GM21360 (cell line): Measurements from ENCODE around the gene NINL.
"Not testable (repeated sequence)": the region's sequence is repeated elsewhere in the genome, so short reads cannot be mapped to it uniquely, and the experiment has no call there.

ENCODE experiments used
- ATAC-seq: cut with Tn5 transposase; IDR thresholded peaks from one replicate; pipeline ENCODE4 v1.9.1; 2021; ENCODE audit warnings: mild to moderate bottlenecking, moderate library complexity; ENCODE audit not compliant: unreplicated experiment

NINL gene

DNA sequence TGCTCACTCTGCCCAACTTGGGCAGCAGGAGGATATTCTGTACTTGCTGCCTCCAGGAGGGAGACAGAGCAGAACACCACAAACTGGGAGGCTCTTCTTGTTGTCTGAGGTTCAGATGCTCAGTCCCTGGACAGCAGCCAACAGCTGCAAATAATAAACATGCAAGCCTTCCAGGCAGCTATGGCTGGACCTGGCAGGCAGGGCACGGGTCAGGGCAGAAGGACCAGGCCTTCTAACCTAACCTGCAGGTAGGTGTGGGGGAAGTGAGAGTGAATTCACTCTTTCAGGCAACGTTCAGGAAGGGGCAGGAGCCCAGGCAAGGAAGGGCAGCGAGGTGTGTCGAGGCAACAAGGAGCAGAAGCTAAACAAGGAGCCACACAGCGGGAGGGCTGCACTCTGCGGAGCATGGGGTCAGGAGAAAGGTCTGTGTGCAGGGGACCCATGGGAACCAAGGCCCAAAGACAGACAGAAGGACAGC lies 31.5 kb downstream of the NINL start:
- no peak for ATAC-seq

DNA sequence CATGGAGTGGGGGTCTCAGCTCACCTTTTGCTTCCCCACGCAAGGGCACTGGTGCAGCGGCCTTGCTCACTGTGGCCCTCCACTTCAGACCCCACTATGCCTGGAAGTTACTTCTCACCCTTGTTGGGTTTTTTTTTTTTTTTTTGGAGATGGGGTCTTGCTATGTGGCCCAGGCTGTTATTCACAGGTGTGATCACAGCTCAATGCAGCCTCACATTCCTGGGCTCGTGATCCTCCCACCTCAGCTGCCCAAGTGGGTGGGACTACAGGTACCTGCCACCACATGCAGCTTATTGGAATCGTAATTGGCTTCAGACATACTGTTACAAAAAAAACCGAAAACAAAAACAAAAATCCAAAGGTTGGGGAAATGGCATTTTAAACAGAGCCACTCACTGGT lies 32.4 kb downstream of the NINL start:
- ATAC-seq = no peak

DNA sequence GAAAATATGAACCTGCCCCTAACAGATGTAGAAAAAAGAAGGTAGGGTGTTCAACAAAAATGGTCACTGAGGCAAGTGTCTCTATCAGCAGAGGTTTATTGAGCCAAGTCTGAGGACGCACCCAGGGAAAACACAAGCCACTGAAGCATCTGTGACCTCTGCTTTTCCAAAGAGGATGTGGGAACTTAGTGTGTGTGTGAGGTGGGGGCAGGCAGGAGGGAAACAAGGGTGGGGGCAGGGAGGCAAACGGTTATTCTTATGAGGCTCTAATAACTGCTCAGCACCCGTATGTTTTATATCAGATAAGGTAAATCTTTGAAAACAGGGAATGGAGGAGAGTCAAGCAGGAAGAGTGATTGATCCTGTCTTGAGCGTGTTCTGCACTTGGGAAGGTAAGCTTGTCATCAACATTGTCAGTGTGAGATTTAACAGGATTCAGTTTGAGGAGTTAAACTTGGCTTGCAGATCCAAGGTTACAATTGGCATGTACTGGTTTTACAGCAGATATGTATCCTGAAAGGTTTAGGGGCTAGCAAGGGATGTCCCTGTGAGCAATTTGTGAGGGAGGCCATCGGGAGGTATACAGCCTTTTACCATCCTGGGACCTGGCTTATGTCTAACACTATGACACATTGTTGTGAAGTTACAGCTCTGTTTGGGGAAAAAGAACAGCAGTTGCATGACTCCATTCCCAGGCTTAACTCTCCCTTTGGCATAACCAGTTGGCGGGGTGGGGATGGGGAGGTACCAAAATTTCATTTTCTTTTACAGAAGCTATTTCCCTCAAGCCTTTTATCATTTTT lies 33.7 kb downstream of the NINL start:
- ATAC-seq = no peak

DNA sequence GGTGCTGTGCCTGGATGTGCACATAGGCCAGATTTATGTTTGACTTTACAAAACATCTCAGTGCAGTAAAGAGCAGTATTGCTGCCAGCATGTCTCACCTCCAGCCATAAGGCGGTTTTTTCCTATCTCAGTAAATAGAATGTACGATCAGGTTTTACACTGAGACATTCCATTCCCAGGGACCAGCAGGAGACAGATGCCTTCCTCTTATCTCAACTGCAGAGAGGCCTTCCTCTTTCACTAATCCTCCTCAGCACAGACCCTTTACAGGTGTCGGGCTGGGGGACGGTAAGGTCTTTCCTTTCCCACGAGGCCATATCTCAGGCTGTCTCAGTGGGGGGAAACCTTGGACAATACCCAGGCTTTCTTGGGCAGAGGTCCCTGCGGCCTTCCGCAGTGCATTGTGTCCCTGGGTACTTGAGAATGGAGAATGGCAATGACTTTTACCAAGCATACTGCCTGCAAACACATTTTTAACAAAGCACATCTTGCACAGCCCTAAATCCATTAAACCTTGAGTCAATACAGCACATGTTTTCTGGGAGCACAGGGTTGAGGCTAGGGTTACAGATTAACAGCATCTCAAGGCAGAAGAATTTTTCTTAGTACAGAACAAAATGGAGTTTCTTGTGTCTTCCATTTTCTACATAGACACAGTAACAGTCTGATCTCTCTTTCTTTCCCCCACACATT lies 34.5 kb downstream of the NINL start:
- ATAC-seq = not testable (repeated sequence)

DNA sequence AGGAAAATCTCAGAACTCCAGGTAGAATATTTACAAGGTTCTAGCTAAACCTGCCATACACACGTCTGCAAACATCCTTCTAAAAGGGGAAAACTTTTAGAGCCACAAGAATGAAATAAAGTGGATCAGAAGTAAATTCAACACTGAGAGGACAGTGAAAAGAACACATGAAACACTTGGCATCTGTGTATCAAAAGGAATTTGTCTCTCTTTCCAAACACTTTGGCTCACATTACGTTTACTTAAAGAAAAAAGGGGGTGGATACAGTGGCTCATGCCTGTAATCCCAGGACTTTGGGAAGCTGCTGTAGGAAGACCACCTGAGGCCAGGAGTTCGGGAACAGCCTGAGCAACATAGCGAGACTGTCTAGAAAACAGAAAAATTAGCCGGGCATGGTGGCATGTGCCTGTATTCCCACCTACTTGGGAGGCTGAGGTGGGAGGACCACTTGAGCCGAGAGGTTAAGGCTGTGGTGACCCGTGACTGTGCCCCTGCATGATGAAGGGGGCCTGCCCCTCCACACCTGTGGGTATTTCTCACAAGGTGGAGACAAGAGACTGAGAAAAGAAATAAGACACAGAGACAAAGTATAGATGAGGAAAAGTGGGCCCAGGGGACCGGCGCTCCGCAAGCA lies 35.4 kb downstream of the NINL start:
- no peak for ATAC-seq

DNA sequence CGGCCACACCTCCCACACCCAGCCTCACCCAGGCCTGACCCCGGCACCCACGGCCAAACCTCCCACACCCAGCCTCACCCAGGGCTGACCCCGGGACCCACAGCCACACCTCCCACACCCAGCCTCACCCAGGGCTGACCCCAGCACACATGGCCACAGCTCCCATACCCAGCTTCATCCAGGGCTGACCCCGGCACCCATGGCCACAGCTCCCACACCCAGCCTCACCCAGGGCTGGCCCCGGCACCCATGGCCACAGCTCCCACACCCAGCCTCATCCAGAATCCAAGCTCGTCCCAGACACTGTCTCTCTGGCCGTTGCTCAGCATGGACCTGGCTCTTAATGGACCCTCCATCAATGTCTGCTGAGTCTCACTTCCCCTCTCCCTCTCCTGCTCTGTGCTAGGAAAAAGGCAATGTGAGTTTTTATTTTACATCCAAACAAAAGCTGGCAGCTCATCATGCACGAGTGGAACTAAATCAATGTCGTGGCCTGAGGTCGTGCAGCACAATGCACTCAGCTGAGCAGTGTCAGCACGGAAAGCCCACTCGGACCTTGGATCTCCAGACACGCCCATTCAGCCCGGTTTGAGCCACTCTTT lies 36.1 kb downstream of the NINL start:
- ATAC-seq = no peak

DNA sequence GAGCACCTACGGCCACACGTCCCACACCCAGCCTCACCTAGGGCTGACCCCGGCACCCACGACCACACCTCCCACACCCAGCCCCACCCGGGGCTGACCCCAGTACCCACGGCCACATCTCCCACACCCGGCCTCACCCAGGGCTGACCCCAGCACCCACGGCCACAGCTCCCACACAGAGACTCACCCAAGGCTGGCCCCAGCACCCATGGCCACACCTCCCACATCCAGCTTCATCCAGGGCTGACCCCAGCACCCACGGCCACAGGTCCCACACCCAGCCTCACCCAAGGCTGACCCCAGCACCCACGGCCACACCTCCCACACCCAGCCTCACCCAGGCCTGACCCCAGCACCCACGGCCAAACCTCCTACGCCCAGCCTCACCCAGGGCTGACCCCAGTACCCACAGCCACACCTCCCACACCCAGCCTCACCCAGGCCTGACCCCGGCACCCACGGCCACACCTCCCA lies 36.7 kb downstream of the NINL start:
- no peak for ATAC-seq

DNA sequence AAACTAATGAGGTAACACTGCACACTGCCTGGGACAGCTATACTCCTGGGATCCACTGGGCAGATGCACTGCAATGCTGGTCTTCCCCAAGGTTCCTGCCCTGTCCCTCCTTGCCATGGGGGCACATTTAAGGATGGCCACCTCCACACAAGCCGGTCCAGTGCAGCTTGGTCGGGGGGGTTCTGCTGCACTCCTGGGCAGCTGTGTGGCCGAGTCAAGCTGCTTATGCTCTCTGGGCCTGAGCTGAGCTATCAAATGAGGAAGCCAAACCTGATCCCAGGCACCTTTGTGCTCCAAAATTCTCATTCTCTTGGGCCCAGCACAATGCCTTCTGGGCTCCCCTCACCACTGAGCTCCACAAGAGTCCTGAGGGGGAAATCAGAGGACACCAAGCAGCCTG lies 37.3 kb downstream of the NINL start:
- no peak for ATAC-seq

DNA sequence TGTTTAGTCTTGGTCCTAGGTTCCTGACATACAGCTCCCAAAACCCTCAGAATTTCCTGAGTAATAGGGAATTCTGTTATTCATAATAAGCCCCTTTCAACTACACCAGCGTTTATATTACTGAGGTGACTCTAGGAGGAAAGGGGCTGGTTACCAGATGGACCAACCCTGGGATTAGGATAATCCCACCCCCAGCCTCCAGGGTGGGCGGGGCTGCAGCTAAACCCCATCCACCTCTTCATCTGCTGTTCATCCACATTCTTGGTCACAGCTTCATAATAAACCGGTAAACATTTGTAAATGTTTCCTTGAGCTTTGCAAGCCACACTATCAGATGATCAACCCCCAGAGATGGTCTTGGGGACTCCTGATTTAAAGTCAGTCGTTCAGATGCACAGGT lies 38.3 kb downstream of the NINL start:
- no peak for ATAC-seq

DNA sequence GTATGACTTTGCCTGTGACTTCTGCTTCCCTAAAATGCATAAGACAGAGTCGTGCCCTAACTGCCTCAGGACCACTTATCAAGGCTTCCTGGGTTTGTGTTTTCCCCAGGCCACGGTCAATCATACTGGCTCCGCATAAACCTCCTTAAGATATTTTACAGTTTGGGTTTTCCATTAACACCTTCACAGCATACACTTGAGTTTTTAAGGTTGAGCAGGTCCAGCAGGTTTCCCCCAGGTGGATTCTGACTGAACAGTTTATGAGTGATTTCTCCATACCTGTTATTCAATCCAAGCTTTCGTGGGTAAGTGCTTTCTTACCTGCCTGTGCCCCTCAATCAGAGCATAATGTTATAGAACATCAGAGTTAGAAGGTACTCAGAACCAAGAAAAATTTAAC lies 39.3 kb downstream of the NINL start:
- ATAC-seq = no peak

DNA sequence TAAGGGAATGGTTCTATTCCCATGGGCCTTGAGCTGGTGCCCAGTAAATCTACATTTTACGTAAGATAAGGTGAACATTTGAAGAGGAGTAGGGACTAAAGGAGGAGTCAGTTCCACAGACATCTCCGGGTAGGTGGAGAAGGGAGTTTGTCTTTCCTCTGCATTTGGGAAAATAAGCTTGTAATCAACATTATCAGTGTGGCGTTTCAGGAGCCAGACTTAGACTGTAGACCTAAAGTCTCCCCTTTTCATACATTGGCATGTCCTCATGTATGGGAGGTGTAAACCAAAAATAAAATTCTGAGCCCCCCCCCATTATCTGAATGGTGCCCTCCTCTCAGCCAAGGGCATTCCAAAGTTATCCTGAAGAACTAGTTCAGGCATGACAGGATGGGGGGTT lies 40.2 kb downstream of the NINL start:
- ATAC-seq = no peak

DNA sequence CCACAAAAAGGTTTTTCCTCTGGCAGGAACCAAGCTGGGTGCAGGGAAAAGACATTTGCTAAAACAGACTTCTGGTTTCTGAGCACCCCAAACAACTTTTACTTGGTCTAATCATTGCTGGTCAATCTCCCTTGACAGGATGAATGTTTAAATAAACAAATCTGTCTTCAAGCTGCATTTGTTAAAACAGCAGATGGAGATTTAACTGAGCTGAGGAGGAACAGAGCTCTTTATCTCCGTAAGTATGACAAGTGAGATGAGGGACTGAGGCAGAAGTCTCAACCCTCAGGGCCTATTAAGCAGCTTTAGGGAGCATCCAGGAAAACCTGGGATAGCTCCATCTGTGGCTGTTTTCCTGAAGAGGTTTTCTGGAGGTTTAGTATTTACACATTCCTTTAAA lies 40.6 kb downstream of the NINL start:
- ATAC-seq = no peak

DNA sequence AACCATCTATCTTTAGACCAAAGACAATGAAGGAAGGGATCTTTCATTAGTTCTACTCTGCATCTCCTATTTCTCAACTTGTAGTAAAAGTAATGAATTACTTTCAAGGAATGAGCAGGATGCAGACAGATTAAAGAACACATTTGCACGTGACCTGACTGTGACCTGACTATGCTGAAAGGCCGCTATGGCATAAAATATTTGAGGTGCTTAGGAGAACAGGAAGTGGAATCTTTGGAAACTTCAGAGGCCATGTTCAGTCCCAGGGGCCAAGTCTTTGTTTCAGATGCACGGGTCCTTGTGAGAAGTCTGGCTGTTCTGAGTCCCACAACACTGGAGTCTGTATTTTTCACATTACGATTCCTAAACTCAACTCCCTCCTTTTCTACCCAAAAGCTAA lies 41.0 kb downstream of the NINL start:
- no peak for ATAC-seq

DNA sequence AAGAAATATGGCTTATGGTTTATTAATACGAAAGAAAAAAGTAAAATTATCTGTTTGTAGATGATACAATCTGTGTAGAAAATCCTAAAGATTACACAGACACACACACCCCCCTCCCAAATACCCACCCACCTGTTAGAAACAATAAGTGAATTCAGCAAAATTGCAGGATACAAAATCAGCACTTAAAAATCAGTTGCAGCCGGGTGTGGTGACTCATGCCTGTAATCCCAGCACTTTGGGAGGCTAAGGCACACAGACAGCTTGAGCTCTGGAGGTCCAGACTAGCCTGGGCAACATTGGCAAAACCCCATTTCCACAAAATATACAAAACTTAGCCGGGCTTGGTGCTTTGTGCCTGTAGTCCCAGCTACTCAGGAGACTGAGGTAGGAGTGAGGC lies 42.3 kb downstream of the NINL start:
- no peak for ATAC-seq

DNA sequence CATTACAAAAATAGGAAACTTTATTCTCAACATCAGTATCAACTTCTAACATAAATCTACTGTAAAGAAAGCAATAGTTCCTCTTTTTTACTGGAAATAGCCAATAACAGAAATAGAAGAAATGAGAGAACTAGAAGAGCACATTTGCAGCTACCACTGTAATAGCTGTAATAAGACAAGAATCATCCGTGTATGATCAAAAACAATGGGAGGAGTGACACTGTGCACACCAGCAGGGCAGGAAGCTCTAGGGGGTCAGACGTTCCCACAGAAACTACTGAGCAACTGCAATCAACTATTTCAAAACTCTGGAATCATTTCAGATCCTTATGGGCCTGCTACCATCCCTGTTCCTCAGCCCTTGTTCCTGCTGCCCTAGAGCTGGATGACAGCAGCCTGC lies 43.7 kb downstream of the NINL start:
- ATAC-seq = no peak

DNA sequence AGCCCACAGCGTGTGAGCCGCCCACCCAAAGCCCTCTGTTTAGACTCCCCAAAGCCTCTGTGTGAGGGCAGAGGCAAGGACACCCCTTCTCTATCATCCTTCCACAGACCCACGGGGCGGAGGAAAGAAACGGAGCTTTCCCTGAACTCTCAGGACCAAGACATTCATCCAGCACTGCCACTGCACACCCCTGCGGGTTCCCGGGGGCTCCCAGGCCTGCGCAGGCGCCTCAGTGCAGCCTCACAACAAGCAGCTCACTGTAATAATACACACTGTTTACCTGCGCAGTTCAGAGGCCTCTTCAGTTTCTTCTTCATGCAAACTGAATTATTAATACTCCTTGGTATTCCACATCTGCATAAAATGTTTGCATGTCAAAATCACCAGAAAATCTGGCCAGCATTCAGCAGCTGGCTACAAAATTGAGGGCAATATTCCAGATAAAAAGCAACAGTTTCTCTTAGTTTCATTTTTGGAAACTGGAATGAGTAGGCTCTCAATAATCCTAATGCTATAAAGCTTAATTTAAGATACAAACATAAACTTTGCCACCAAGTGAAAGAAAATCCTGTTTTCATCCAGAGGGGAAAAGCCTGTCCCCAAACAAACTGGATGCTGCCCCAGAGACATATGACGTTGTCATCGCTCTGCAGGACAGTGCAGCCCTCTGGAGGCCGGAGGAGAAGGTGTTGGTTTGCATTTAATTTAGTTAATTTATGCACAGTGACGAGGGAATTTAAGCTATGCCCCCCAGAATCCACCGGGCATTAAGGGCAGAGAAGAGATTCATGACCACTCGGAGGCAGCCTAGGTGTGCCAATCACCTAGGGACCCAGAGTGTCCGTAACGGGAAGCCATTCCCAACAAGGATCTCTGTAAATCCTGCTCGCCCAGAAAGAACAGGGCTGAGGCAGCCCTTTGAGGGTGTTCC lies 45.3 kb downstream of the NINL start:
- ATAC-seq = peak; percentile 61

DNA sequence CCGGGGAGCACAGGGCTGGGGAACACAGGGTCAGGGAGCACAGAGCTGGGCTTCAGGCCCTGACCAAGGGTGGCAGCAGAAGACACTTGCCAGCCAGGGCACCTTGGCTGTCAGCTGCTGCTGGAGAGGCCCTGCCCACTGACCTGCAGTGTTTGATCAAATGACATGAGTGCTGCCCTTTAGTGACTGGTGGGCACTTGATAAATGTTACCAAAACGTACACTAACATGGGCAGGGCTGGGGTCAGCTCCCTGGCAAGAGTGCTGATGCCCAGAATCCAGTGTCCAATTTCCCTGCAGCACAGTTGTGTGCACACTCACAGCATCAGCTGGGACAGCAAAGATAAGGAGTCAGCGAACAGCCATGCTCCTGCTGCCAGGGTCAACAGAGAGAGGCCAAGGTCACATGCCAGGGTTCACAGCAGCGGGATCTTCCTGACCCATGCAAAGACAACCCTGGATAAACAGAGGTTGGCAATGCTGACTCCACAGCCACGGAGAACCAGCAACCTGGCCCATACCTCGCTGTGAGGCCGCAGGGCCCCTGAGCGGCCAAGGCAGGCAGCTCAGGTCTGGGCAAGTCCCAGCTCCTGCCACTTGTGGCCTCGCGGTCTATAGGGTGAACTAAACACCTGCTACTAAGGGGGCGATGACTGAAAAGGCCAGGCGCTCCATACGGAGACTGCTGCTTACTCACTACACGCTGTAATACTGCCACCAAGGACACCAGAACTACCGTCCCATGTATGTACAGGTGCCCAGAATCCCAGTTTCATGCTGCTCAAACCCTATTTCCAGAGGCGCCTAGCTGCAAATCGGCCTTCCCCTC lies 46.3 kb downstream of the NINL start:
- ATAC-seq = no peak

DNA sequence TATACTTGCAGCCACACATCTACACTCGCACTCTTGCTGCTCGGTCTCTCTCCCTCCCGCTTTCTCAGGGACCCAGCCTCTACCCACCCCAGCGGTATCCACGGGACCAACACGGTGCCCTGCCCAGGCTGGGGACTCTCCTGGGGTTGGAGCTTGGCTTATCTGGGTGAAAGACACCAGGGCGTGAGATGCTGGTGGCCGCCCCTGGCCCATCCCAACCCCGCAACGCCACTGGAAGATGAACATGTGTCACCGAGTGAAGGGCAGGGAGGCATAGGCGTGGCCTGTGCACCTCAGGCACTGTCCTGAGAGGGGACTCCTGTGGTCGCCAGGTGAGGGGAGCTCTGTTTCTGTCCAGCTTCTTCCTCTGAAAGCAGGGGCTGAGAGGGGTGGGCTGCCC lies 47.4 kb downstream of the NINL start:
- no peak for ATAC-seq

DNA sequence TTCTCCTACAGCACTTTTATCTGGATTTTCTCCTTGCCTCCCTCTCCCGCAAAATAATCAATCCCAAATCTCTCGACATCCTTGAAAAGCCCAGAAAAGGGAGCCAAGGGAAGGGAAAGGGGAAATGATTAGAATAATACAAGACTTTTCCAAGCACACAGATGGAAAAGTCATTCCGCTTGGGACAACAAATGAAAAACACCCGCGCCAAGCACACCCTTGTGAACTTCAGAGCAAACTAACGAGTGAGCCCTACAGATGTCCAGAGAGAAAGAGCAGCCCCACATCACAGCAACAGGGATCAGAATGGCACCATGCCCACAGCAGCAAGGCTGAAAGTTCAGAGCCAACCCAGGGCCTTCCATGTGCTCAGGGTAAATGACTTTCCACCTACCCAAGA lies 49.6 kb downstream of the NINL start:
- no peak for ATAC-seq

DNA sequence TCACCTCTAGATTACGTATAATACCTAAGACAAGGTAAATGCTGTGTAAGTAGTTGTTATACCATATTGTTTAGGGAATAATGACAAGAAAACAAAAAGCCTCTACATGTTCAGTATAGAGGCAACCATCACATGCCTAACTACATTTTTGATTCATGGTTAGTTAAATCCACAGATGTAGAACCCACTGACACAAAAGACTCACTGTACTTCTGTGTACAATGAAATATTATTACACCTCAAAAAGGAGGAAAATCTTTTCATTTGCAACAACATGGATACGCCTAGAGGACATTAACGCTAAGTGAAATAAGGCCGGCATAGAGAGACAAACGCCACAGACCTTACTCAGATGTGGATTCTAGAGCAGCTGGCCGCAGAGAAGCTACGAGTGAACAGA lies 50.5 kb downstream of the NINL start:
- no peak for ATAC-seq
